Measurements from ENCODE around the gene SLC6A1.

The SLC6A1 gene

GRCh38 chr3:11085093-11085840 lies 92.7 kb downstream of the SLC6A1 start:
- DNase-seq = no peak
- H3K27me3 ChIP-seq = no peaks in the 10 kb centered on the region
- no peaks in the 10 kb centered on the region for H3K36me3 ChIP-seq
- no peaks in the 10 kb centered on the region for H3K9me3 ChIP-seq
- H3K27ac ChIP-seq = no peak overlapping the region
- no peak for TF ChIP-seq CTCF (IDR thresholded peaks at IDR 0.05)
- H3K4me3 ChIP-seq = no peak overlapping the region
- H3K4me1 ChIP-seq = no peaks in the 10 kb centered on the region
- intact Hi-C loops (cut with DNase I; ENCODE audit: low total_unique reads) = no loop called here

GRCh38 chr3:11086856-11087255 lies 94.3 kb downstream of the SLC6A1 start:
- Histone ChIP-seq H3K4me3 (no peak overlapping the region), H3K36me3 (no peaks in the 10 kb centered on the region), H3K4me1 (no peaks in the 10 kb centered on the region), H3K9me3 (no peaks in the 10 kb centered on the region), H3K27ac (no peak overlapping the region), H3K27me3 (no peaks in the 10 kb centered on the region)
- intact Hi-C loops (cut with DNase I; ENCODE audit: low total_unique reads) = no loop called here
- DNase-seq = no peak
- TF ChIP-seq CTCF (IDR thresholded peaks at IDR 0.05) = no peak

- DNase-seq = no peak
- no peaks in the 10 kb centered on the region for H3K36me3 ChIP-seq
- no peak overlapping the region for H3K4me3 ChIP-seq
- intact Hi-C loops (cut with DNase I; ENCODE audit: low total_unique reads) = no loop called here
- no peak for TF ChIP-seq CTCF (IDR thresholded peaks at IDR 0.05)
- no peak overlapping the region for H3K27ac ChIP-seq
- H3K27me3 ChIP-seq = no peaks in the 10 kb centered on the region
- H3K9me3 ChIP-seq = no peaks in the 10 kb centered on the region
- H3K4me1 ChIP-seq = no peaks in the 10 kb centered on the region
Observed at GRCh38 chr3:11088066-11088465, 95.5 kb downstream of the SLC6A1 start.

GRCh38 chr3:11088831-11089230 lies 96.3 kb downstream of the SLC6A1 start:
- no peak for DNase-seq
- no peaks in the 10 kb centered on the region for H3K36me3 ChIP-seq
- no peak overlapping the region for H3K4me3 ChIP-seq
- no peaks in the 10 kb centered on the region for H3K9me3 ChIP-seq
- no peak overlapping the region for H3K27ac ChIP-seq
- intact Hi-C loops (cut with DNase I; ENCODE audit: low total_unique reads) = no loop called here
- H3K27me3 ChIP-seq = no peaks in the 10 kb centered on the region
- no peak for TF ChIP-seq CTCF (IDR thresholded peaks at IDR 0.05)
- no peaks in the 10 kb centered on the region for H3K4me1 ChIP-seq

All from tibial artery (tissue), 4 donors.